Dermis microvascular lymphatic vessel endothelial cell (primary cell): Measurements from ENCODE around the gene C11orf16. TPM values are rescaled to one million over a fixed set of nuclear protein-coding genes. Genes with fewer than 3 reads are reported as not detected.
"Not testable (repeated sequence)": the region's sequence is repeated elsewhere in the genome, so short reads cannot be mapped to it uniquely, and the experiment has no call there.

Experiments used
- DNase-seq, 2 donors: peaks; one replicate each; pipeline versions ENCODE4 v3.0.0 to v3.0.0-alpha.2; 2010; ENCODE audit warnings: low read depth in 2 of 2
- total RNA-seq: library from RNA; depleted of rRNA; stranded (reverse); fragments of >200 nt; gene quantifications from 2 replicates; pipeline ENCODE4 v1.2.1, GENCODE V29; 2014

C11orf16 gene
- not detected in 2 replicates for total RNA-seq

- DNase-seq = no peak
These were observed at the start of gene C11orf16 for GRCh38 chr11:8932564-8933180. Gene C11orf16, minus strand, starts transcription at chr11:8932947. Its CDS starts 639 bp downstream, at chr11:8932308.

DNA sequence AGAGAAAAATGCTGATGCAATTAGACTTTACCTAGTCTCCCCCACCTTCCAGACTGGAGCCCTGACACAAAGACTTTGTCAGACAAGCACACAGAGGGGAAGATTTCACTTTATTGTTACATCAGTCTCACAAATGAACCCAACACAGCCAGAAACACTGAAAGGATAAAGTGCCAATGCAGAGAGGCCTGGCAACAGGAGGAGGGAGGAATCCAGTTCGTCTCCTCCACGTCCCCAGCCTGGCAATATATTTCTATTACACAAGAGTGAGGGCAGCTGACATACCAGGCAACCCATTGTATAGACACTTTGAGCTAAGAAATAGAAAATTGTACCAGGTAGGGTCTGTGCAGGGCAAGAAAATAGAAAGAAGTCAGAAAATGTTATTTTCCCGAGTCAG lies 47.7 kb upstream of the C11orf16 start:
- DNase-seq = no peak

DNA sequence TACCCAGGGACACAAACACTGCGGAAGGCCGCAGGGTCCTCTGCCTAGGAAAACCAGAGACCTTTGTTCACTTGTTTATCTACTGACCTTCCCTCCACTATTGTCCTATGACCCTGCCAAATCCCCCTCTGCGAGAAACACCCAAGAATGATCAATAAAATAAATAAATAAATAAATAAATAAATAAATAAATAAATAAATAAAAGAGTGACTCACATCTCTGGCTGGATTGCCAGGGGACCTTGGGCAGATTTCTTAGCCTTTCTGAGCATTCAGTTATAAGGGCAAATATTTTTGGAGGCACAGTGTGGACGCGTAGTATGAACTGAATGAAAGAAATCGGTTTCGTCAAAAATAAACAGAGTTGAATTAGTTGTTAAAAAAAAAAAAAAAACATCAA lies 46.6 kb upstream of the C11orf16 start:
- DNase-seq = not testable (repeated sequence)

GRCh38 chr11:8973121-8973520 lies 40.4 kb upstream of the C11orf16 start:
- DNase-seq = no peak

DNA sequence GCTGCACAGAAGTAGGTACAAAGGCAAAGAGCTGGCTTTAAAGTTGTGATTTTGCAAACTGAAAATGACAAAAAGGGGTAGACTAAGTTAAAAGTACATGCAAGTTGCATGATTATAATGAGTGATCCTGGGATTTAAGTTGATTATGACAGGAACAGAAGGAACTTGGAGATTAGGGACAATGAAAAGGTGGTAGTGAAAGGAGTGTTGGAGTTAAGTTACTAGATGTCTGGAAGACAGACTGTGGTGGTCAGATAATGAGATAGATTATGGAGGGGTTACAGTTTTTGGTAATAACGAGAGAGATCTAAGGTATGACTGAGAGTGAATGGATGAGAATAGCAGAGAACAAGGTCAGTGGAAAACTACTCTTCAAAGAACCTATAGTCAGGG lies 39.2 kb upstream of the C11orf16 start:
- DNase-seq = no peak

GRCh38 chr11:8971196-8971923 lies 38.6 kb upstream of the C11orf16 start:
- DNase-seq = no peak

DNA sequence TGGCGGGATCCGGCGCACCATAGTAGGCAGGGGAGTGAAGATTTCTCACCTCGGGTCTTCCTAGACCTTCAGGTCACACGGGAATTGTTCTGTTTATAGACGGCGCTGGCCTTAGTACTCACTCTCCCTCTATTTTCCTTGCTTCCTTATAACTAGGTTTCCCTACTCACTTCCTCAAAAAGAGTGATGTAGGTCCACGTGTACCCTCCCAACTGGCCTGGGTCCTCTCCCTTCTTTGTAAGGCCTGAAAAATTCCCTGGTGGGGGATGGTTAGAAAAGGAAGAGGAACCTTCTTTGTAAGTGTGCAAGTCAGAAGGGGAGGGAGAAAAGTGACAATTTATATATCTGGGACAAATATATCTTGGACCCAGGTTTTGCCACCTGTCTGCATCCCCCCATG lies 34.4 kb upstream of the C11orf16 start:
- no peak for DNase-seq

- DNase-seq = peak; percentile 63 to 88
These were observed 31.9 kb upstream of the C11orf16 start, which contains the start of gene TMEM9B for GRCh38 chr11:8964324-8965320. Gene TMEM9B, minus strand, starts transcription at chr11:8964442. Its CDS starts 129 bp downstream, at chr11:8964313.

- DNase-seq = peak; percentile 45 to 76
These were observed 31.0 kb upstream of the C11orf16 start for GRCh38 chr11:8963569-8964323.

DNA sequence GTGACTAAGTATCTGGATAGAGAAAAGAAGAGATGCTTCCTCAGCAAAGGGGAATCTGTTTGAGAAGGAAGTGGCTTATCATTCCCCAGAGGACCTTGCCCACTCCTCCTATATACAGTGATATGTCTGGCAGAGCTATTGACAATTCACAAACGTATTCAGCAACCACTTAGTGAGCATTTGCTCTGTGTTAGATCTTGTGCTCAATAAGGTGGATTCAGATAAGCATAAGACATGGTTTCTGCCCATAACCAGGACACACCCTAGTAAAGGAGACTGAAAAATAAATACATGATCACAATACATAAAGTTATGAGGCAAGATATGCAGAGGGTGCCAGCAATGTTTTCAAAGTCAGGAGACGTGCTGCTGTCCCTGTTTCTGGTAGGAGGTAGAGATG lies 30.1 kb upstream of the C11orf16 start:
- DNase-seq = no peak

- no peak for DNase-seq
These were observed 28.7 kb upstream of the C11orf16 start for GRCh38 chr11:8961401-8961800.

DNA sequence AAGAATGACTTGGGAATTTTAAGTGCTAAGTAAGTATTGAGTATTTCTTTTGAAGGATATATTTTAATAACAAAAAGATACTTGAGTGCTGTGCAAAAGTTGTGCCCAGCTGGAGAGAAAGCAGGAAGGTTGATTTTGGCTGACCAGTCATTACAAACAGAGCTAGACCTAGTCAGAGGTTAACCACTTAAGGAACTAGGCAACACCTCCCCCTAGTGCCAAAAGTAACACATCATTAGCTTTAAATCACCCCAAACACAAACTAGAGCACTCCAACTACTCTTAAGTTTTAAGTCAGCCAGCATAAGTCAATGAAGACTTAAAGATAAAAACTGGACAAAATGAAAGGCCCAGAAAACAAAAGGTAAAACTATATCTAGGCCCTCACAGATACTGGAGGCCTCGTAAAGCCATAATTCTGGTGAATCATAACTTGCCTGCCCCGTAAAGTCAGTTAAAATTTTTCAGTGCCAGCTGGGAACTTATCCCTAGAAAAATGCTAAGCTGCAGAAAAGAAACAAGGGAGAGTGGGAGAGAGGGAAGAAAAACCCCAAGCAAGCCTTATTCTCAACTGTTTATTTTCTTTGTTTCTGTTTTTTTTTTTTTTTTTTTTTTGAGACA lies 26.9 kb upstream of the C11orf16 start:
- peak; percentile 69 to 82 for DNase-seq

GRCh38 chr11:8956860-8957259 lies 24.1 kb upstream of the C11orf16 start:
- DNase-seq = no peak

GRCh38 chr11:8948886-8949285 lies 16.1 kb upstream of the C11orf16 start:
- DNase-seq = no peak

DNA sequence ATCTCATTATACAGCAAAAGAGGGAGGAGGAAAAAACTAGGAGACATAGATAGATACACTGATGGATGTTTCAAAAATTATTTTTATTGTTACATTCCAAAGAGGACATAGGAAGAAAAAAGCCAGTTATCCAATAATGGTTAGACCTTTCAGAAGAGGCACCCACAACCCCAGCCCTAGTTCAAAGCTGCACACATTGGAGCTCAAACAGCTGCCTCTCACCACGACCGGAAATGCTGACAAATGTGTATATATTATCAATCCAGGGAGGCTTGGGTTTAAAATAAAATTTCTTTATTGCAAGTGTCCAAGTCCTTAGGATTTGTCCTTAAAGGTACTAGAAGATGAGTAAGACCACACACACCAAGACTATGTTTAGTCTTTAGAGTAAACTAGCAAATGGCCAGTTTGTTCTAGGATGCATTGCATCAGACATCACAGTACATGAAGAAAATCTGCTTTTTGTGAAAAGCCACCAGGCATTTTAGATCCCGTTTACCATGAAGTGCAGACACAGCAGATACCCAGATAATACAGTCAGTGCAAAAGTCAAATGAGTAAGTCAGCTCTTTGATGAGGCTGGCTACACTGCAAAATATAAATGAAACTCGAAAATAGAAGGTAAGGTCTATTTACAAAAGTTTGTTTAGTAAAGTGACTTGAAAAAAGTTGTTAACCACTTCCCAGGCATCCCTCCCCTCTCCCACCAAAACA lies 14.6 kb upstream of the C11orf16 start:
- no peak for DNase-seq

GRCh38 chr11:8942518-8943066 lies 9.8 kb upstream of the C11orf16 start, which contains the start of gene ASCL3:
Gene ASCL3, minus strand, starts transcription at chr11:8943016. Its CDS starts 4,855 bp downstream, at chr11:8938161.
- DNase-seq = no peak

DNA sequence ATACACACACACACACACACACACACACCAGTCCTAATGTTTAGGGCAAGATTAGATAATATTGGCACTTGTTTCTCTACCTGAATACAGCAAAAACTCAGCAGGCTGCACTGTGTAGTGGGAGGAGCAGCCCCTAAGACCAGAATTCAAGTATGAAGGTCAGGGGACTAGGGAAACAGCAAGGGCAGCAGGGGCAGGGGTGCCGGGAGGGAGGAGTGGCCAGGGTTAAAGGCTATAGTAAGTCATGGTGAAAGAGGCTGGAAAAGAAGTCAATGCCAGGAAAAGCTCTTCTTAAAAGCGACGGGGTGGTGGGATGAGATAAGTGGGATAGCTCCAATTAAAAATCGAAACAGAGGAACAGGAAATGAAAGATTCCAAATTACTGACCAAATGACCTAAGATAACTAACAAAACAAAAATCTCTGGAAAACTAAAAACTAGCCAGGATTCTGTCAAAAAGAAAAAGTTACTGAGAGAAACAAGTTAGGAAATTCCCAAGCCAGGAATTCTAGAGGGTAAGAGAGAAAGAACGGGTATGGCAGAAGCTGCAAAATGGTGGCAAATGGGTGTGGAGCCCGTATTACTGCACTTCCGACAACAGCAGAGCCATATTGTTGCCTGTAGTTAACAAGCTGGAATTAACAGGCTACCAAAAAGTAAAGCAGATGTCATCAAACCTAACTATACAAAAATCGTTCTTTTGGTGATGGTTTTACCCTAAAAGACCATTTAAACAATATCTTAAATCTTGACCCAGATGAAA lies 8.8 kb upstream of the C11orf16 start:
- DNase-seq = peak; percentile 9 to 38

- DNase-seq = no peak
These were observed 4.9 kb upstream of the C11orf16 start for GRCh38 chr11:8937659-8938058.

GRCh38 chr11:8937159-8937558 lies 4.4 kb upstream of the C11orf16 start:
- DNase-seq = no peak
